ENCODE measurements around the gene RB1. TPM values are rescaled to one million over a fixed set of nuclear protein-coding genes. Genes with fewer than 3 reads are reported as not detected.

The RB1 gene
- total RNA-seq, 1 experiment from 2014 or later: 104 TPM

DNA sequence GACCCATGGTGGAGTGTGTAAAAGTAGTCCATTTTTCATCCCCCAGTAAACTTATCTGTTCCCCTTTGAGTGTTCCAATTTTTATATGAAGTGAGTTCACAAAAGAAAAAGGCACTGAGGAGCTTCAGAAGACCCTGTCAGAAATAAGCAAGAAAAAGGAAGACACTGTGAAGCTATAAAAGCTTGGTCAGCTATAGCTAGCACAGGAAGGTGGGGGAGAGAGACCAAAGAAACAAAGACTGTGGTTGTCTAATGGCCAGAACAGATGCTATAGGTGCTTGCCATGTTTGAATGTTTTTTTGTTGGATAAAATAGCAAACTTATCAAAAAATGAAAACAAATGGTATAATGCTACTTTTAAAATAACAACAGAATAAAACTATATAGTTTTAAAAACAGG is 182.8 kb downstream of the RB1 start:
- Histone ChIP-seq H3K9me2 (replicated peaks; ENCODE audit: insufficient read depth, low read length) (no peaks in the 10 kb centered on the region), H3K4me1 (ENCODE audit: low read length) (peaks cover 35% of the 10 kb centered on the region), H3K36me3 (ENCODE audit: insufficient read depth, low read length) (peaks cover 24% of the 10 kb centered on the region), H2AFZ (ENCODE audit: low read length) (no peak overlapping the region), H3K27ac (ENCODE audit: low read length) (peak overlapping the region; percentile 43), H4K20me1 (ENCODE audit: insufficient read depth, low read depth, low read length) (no peaks in the 10 kb centered on the region), H3K27me3 (ENCODE audit: low read length) (no peaks in the 10 kb centered on the region), H3K4me2 (ENCODE audit: low read depth, low read length, poor library complexity, severe bottlenecking) (no peak overlapping the region), H3K4me3 (ENCODE audit: low read length) (no peak overlapping the region), H3K79me2 (ENCODE audit: low read length) (peaks cover 9% of the 10 kb centered on the region; the same call in 1 of the 2 replicates), H3K9me3 (ENCODE audit: low read length) (no peaks in the 10 kb centered on the region), H3K9ac (ENCODE audit: low read length) (no peak overlapping the region)
- DNase-seq: peak; percentile 40

GRCh38 chr13:48486836-48487235 is 183.3 kb downstream of the RB1 start:
- peaks cover 35% of the 10 kb centered on the region for H3K4me1 ChIP-seq (ENCODE audit: low read length)
- peaks cover 24% of the 10 kb centered on the region for H3K36me3 ChIP-seq (ENCODE audit: insufficient read depth, low read length)
- no peaks in the 10 kb centered on the region for H3K27me3 ChIP-seq (ENCODE audit: low read length)
- no peak overlapping the region for H3K9ac ChIP-seq (ENCODE audit: low read length)
- peak; percentile 39 for DNase-seq
- no peaks in the 10 kb centered on the region for H4K20me1 ChIP-seq (ENCODE audit: insufficient read depth, low read depth, low read length)
- no peak overlapping the region for H3K4me3 ChIP-seq (ENCODE audit: low read length)
- H3K79me2 ChIP-seq (ENCODE audit: low read length): peaks cover 11% of the 10 kb centered on the region; the same call in 1 of the 2 replicates
- no peaks in the 10 kb centered on the region for H3K9me2 ChIP-seq (replicated peaks; ENCODE audit: insufficient read depth, low read length)
- H2AFZ ChIP-seq (ENCODE audit: low read length): no peak overlapping the region
- no peak overlapping the region for H3K4me2 ChIP-seq (ENCODE audit: low read depth, low read length, poor library complexity, severe bottlenecking)
- H3K27ac ChIP-seq (ENCODE audit: low read length): peak overlapping the region; percentile 43
- no peaks in the 10 kb centered on the region for H3K9me3 ChIP-seq (ENCODE audit: low read length)

- peaks cover 20% of the 10 kb centered on the region for H3K36me3 ChIP-seq (ENCODE audit: insufficient read depth, low read length)
- no peak overlapping the region for H3K4me3 ChIP-seq (ENCODE audit: low read length)
Observed at GRCh38 chr13:48487968-48488367, 184.4 kb downstream of the RB1 start.

GRCh38 chr13:48488995-48489394 is 185.4 kb downstream of the RB1 start:
- H2AFZ ChIP-seq (ENCODE audit: low read length): no peak overlapping the region
- no peaks in the 10 kb centered on the region for H3K9me2 ChIP-seq (replicated peaks; ENCODE audit: insufficient read depth, low read length)
- peak overlapping the region; percentile 38 for H3K9ac ChIP-seq (ENCODE audit: low read length)
- no peaks in the 10 kb centered on the region for H3K27me3 ChIP-seq (ENCODE audit: low read length)
- H3K79me2 ChIP-seq (ENCODE audit: low read length): peaks cover 11% of the 10 kb centered on the region; the same call in 1 of the 2 replicates
- H3K4me3 ChIP-seq (ENCODE audit: low read length): peak overlapping the region; percentile 64; the same call in 1 of the 2 replicates
- peak; percentile 64 for DNase-seq
- H3K27ac ChIP-seq (ENCODE audit: low read length): peak overlapping the region; percentile 100
- no peaks in the 10 kb centered on the region for H4K20me1 ChIP-seq (ENCODE audit: insufficient read depth, low read depth, low read length)
- no peaks in the 10 kb centered on the region for H3K9me3 ChIP-seq (ENCODE audit: low read length)
- H3K4me2 ChIP-seq (ENCODE audit: low read depth, low read length, poor library complexity, severe bottlenecking): peak overlapping the region; percentile 95
- peaks cover 20% of the 10 kb centered on the region for H3K36me3 ChIP-seq (ENCODE audit: insufficient read depth, low read length)
- H3K4me1 ChIP-seq (ENCODE audit: low read length): peaks cover 57% of the 10 kb centered on the region

More at GRCh38 chr13:48487968-48488367, 184.4 kb downstream of the RB1 start:
- Histone ChIP-seq H3K4me2 (ENCODE audit: low read depth, low read length, poor library complexity, severe bottlenecking) (no peak overlapping the region), H2AFZ (ENCODE audit: low read length) (no peak overlapping the region), H3K9me3 (ENCODE audit: low read length) (no peaks in the 10 kb centered on the region), H3K4me1 (ENCODE audit: low read length) (peaks cover 47% of the 10 kb centered on the region), H3K27ac (ENCODE audit: low read length) (no peak overlapping the region), H3K79me2 (ENCODE audit: low read length) (peaks cover 11% of the 10 kb centered on the region; the same call in 1 of the 2 replicates), H3K27me3 (ENCODE audit: low read length) (no peaks in the 10 kb centered on the region), H4K20me1 (ENCODE audit: insufficient read depth, low read depth, low read length) (no peaks in the 10 kb centered on the region), H3K9me2 (replicated peaks; ENCODE audit: insufficient read depth, low read length) (no peaks in the 10 kb centered on the region), H3K9ac (ENCODE audit: low read length) (no peak overlapping the region)
- DNase-seq: peak; percentile 40

GRCh38 chr13:48489666-48490065 is 186.1 kb downstream of the RB1 start:
- Histone ChIP-seq H2AFZ (ENCODE audit: low read length) (no peak overlapping the region), H3K27ac (ENCODE audit: low read length) (peak overlapping the region; percentile 100), H3K4me1 (ENCODE audit: low read length) (peaks cover 64% of the 10 kb centered on the region), H3K4me3 (ENCODE audit: low read length) (peak overlapping the region; percentile 64), H3K36me3 (ENCODE audit: insufficient read depth, low read length) (peaks cover 14% of the 10 kb centered on the region), H3K9ac (ENCODE audit: low read length) (peak overlapping the region; percentile 38), H4K20me1 (ENCODE audit: insufficient read depth, low read depth, low read length) (no peaks in the 10 kb centered on the region), H3K27me3 (ENCODE audit: low read length) (no peaks in the 10 kb centered on the region), H3K4me2 (ENCODE audit: low read depth, low read length, poor library complexity, severe bottlenecking) (peak overlapping the region; percentile 95), H3K9me3 (ENCODE audit: low read length) (no peaks in the 10 kb centered on the region), H3K9me2 (replicated peaks; ENCODE audit: insufficient read depth, low read length) (no peaks in the 10 kb centered on the region), H3K79me2 (ENCODE audit: low read length) (peaks cover 11% of the 10 kb centered on the region; the same call in 1 of the 2 replicates)
- DNase-seq: peak; percentile 75

GRCh38 chr13:48490241-48490640 is 186.7 kb downstream of the RB1 start:
- Histone ChIP-seq H3K9me3 (ENCODE audit: low read length) (no peaks in the 10 kb centered on the region), H4K20me1 (ENCODE audit: insufficient read depth, low read depth, low read length) (no peaks in the 10 kb centered on the region), H3K36me3 (ENCODE audit: insufficient read depth, low read length) (peaks cover 13% of the 10 kb centered on the region), H3K9ac (ENCODE audit: low read length) (peak overlapping the region; percentile 84), H3K27ac (ENCODE audit: low read length) (peak overlapping the region; percentile 100), H3K9me2 (replicated peaks; ENCODE audit: insufficient read depth, low read length) (no peaks in the 10 kb centered on the region), H2AFZ (ENCODE audit: low read length) (no peak overlapping the region), H3K27me3 (ENCODE audit: low read length) (no peaks in the 10 kb centered on the region), H3K4me3 (ENCODE audit: low read length) (peak overlapping the region; percentile 64; the same call in 1 of the 2 replicates), H3K79me2 (ENCODE audit: low read length) (peaks cover 11% of the 10 kb centered on the region; the same call in 1 of the 2 replicates), H3K4me2 (ENCODE audit: low read depth, low read length, poor library complexity, severe bottlenecking) (peak overlapping the region; percentile 95), H3K4me1 (ENCODE audit: low read length) (peaks cover 69% of the 10 kb centered on the region)
- DNase-seq: peak; percentile 38

GRCh38 chr13:48491423-48492095 is 188.0 kb downstream of the RB1 start:
- H2AFZ ChIP-seq (ENCODE audit: low read length): no peak overlapping the region

DNA sequence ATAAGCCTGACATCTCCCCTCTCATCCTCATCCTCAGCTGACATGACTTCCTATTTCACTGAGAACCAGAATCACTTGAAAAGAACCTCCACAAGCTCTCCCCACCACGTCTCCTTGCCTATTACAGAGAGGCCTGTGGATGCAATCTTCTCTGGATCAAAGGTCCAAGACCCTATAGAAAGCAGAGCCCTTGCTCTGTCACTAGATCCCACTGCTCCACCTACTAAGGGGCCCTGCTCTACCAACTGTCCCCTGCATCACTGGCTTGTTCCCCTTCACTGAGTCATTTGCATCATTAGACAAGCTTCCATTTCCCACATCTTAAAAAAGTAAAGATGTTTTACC is 188.5 kb downstream of the RB1 start:
- Histone ChIP-seq H3K79me2 (ENCODE audit: low read length) (peaks cover 11% of the 10 kb centered on the region; the same call in 1 of the 2 replicates), H3K27me3 (ENCODE audit: low read length) (no peaks in the 10 kb centered on the region), H3K4me3 (ENCODE audit: low read length) (peak overlapping the region; percentile 64), H3K9me3 (ENCODE audit: low read length) (no peaks in the 10 kb centered on the region), H3K9ac (ENCODE audit: low read length) (peak overlapping the region; percentile 84), H3K9me2 (replicated peaks; ENCODE audit: insufficient read depth, low read length) (no peaks in the 10 kb centered on the region), H4K20me1 (ENCODE audit: insufficient read depth, low read depth, low read length) (no peaks in the 10 kb centered on the region), H3K36me3 (ENCODE audit: insufficient read depth, low read length) (peaks cover 13% of the 10 kb centered on the region), H3K27ac (ENCODE audit: low read length) (peak overlapping the region; percentile 100), H2AFZ (ENCODE audit: low read length) (no peak overlapping the region; the same call in 1 of the 2 replicates), H3K4me2 (ENCODE audit: low read depth, low read length, poor library complexity, severe bottlenecking) (peak overlapping the region; percentile 95), H3K4me1 (ENCODE audit: low read length) (peaks cover 81% of the 10 kb centered on the region)
- DNase-seq: no peak

More at GRCh38 chr13:48491423-48492095, 188.0 kb downstream of the RB1 start:
- no peaks in the 10 kb centered on the region for H3K27me3 ChIP-seq (ENCODE audit: low read length)
- peaks cover 77% of the 10 kb centered on the region for H3K4me1 ChIP-seq (ENCODE audit: low read length)
- H3K4me3 ChIP-seq (ENCODE audit: low read length): peak overlapping the region; percentile 64
- H3K36me3 ChIP-seq (ENCODE audit: insufficient read depth, low read length): peaks cover 13% of the 10 kb centered on the region
- H3K4me2 ChIP-seq (ENCODE audit: low read depth, low read length, poor library complexity, severe bottlenecking): peak overlapping the region; percentile 95
- H3K9ac ChIP-seq (ENCODE audit: low read length): peak overlapping the region; percentile 84
- peak overlapping the region; percentile 100 for H3K27ac ChIP-seq (ENCODE audit: low read length)
- no peaks in the 10 kb centered on the region for H4K20me1 ChIP-seq (ENCODE audit: insufficient read depth, low read depth, low read length)
- peaks cover 11% of the 10 kb centered on the region; the same call in 1 of the 2 replicates for H3K79me2 ChIP-seq (ENCODE audit: low read length)
- H3K9me3 ChIP-seq (ENCODE audit: low read length): no peaks in the 10 kb centered on the region
- no peaks in the 10 kb centered on the region for H3K9me2 ChIP-seq (replicated peaks; ENCODE audit: insufficient read depth, low read length)
- DNase-seq: peak; percentile 57

Measured in Karpas-422 (cell line).